MCF 10A (cell line): ENCODE results near the gene RPL38. TPM values are rescaled to one million over a fixed set of nuclear protein-coding genes. Genes with fewer than 3 reads are reported as not detected.

Experiments used
- Bru-seq: library from RNA; stranded (reverse); fragments of 400-500 nt; gene quantifications from one replicate; lab custom pipeline; 2021; lab: Mats Ljungman, UMichigan
- BruChase-seq, 2 experiments: library from RNA; stranded (reverse); fragments of 400-500 nt; gene quantifications; one replicate each; lab custom pipeline; 2021; lab: Mats Ljungman, UMichigan
- BruUV-seq: library from RNA; stranded (reverse); fragments of 400-500 nt; replicated peaks from 2 replicates; lab custom pipeline; 2021; lab: Mats Ljungman, UMichigan
- CTCF ChIA-PET: fragments of 300-600 bp; sonication (Branson Sonifier 250); formaldehyde crosslinking; extraction: SDS; loops from one replicate; lab custom pipeline; 2021; ENCODE audit warnings: antibody characterized with exemption, inconsistent platforms; lab: Yijun Ruan, JAX
- POLR2A ChIA-PET: fragments of 300-600, 350-650 bp; sonication (Branson Sonifier 250); formaldehyde crosslinking; extraction: SDS; loops from one replicate; lab custom pipeline; 2020; ENCODE audit warnings: antibody characterized with exemption, inconsistent platforms; lab: Yijun Ruan, JAX
- DNase-seq: peaks from one replicate; pipeline ENCODE4 v3.0.0-alpha.2; 2018; ENCODE audit not compliant: unreplicated experiment
- H3K27ac Mint-ChIP-seq: one replicate; pipeline ENCODE4 v1.8.0; 2022; ENCODE audit warnings: mild to moderate bottlenecking, low read depth, mixed read lengths; ENCODE audit not compliant: unreplicated experiment
- H3K27me3 Mint-ChIP-seq: one replicate; pipeline ENCODE4 v1.8.0; 2022; ENCODE audit warnings: mixed read lengths; ENCODE audit not compliant: insufficient read depth, unreplicated experiment
- H3K36me3 Mint-ChIP-seq: one replicate; pipeline ENCODE4 v1.8.0; 2022; ENCODE audit warnings: mild to moderate bottlenecking, moderate library complexity, mixed read lengths; ENCODE audit not compliant: insufficient read depth, unreplicated experiment
- H3K4me1 Mint-ChIP-seq: one replicate; pipeline ENCODE4 v1.8.0; 2022; ENCODE audit warnings: mixed read lengths; ENCODE audit not compliant: insufficient read depth, unreplicated experiment
- H3K4me3 Mint-ChIP-seq: one replicate; pipeline ENCODE4 v1.8.0; 2022; ENCODE audit warnings: mild to moderate bottlenecking, moderate library complexity, mixed read lengths; ENCODE audit not compliant: unreplicated experiment
- H3K9me3 Mint-ChIP-seq: one replicate; pipeline ENCODE4 v1.8.0; 2022; ENCODE audit warnings: mixed read lengths; ENCODE audit not compliant: unreplicated experiment
- CTCF ChIP-seq: fragments of 200-600 bp; IDR thresholded peaks from one replicate; pipeline ENCODE4 v1.8.0; 2022; ENCODE audit warnings: antibody characterized with exemption, mild to moderate bottlenecking; ENCODE audit not compliant: unreplicated experiment
- intact Hi-C: fragments of 100-400 bp; cut with micrococcal nuclease; formaldehyde crosslinking; loops from 2 replicates; pipeline ENCODE4 v1.14.1; 2022
- long read RNA-seq: library from polyadenylated mRNA; stranded (forward); transcript quantifications from one replicate; pipeline ENCODE4 v2.0.0, GENCODE V29; 2022
- total RNA-seq: library from RNA; stranded (reverse); gene quantifications from 2 replicates; pipeline ENCODE4 v1.2.3, GENCODE V29; 2022

Gene RPL38
- total RNA-seq (1,197 and 1,378 TPM in 2 replicates), Bru-seq, nascent RNA (percentile 98 among the genes with signal in this experiment), BruChase-seq, experiment 1, labeled RNA remaining after a 6-hour chase (percentile 91 among the genes with signal in this experiment), BruChase-seq, experiment 2, labeled RNA remaining after a 2-hour chase (percentile 90 among the genes with signal in this experiment)
- long read RNA-seq, transcript RPL38-202 (5 exons, 431 nt): minor isoform, 101 of 801 reads
- long read RNA-seq, transcript RPL38-206 (4 exons, 532 nt): minor isoform, 29 of 801 reads
- long read RNA-seq, transcript RPL38-201 (5 exons, 1,170 nt): major isoform, 656 of 801 reads
- long read RNA-seq, partial matches to known transcripts: 4 of 801 reads
- long read RNA-seq, other reads (novel, unspliced or antisense): 11 of 801 reads

- Mint-ChIP-seq H3K9me3 (no peaks in the 10 kb centered on the region), H3K27me3 (peaks cover 22% of the 10 kb centered on the region), H3K4me1 (peaks cover 20% of the 10 kb centered on the region), H3K36me3 (peaks cover 62% of the 10 kb centered on the region), H3K4me3 (peak within 1 kb of the TSS; percentile 90), H3K27ac (peak within 1 kb of the TSS; percentile 99)
- POLR2A ChIA-PET: interaction anchor here (0.6 to 4.7 kb wide), 10 partner anchors 8 to 970 kb away, joined by 3 to 32 read pairs (median 3); partner anchors contain the start of genes BTBD17 and TTYH2
- intact Hi-C loops: loop anchor here (2.0 kb wide), 1 partner anchor 157 kb away; the partner anchor contains the start of gene BTBD17
- CTCF ChIA-PET: interaction anchor here (0.6 to 1.7 kb wide), 15 partner anchors 9 to 773 kb away, joined by 3 to 9 read pairs (median 3); partner anchors contain the start of genes BTBD17 and TTYH2
- peak; percentile 97 for DNase-seq
- TSS peak; percentile 69 for BruUV-seq
- peak; percentile 93 for TF ChIP-seq CTCF
These were observed at the start of gene RPL38 for GRCh38 chr17:74203439-74204240. Gene RPL38, plus strand, starts transcription at chr17:74203678. Its CDS starts 278 bp downstream, at chr17:74203956.

- TF ChIP-seq CTCF: no peak
- Mint-ChIP-seq H3K27me3 (peaks cover 79% of the 10 kb centered on the region), H3K27ac (no peak overlapping the region), H3K9me3 (peaks cover under 1% of the 10 kb centered on the region), H3K4me1 (no peaks in the 10 kb centered on the region), H3K4me3 (no peak overlapping the region), H3K36me3 (no peaks in the 10 kb centered on the region)
- ChIA-PET CTCF (interaction anchor here (0.6 to 1.2 kb wide), 4 partner anchors 22 to 724 kb away, joined by 3 to 4 read pairs (median 3); no protein-coding TSS in a partner anchor), POLR2A (no interaction called here)
- BruUV-seq: no TSS peak
- no peak for DNase-seq
- intact Hi-C loops: no loop called here
These were observed 49.6 kb upstream of the RPL38 start for GRCh38 chr17:74153821-74154430.

- H3K27me3 Mint-ChIP-seq: peaks cover 70% of the 10 kb centered on the region
- DNase-seq: no peak
- no peak overlapping the region for H3K4me3 Mint-ChIP-seq
- no peaks in the 10 kb centered on the region for H3K4me1 Mint-ChIP-seq
- no peaks in the 10 kb centered on the region for H3K36me3 Mint-ChIP-seq
- ChIA-PET CTCF (interaction anchor here (0.6 to 1.3 kb wide), 2 partner anchors 56 to 728 kb away, joined by 3 to 4 read pairs; no protein-coding TSS in a partner anchor), POLR2A (interaction anchor here (0.7 kb wide), 1 partner anchor 412 kb away, joined by 3 read pairs; no protein-coding TSS in a partner anchor)
- H3K9me3 Mint-ChIP-seq: no peaks in the 10 kb centered on the region
- intact Hi-C loops: no loop called here
- BruUV-seq: no TSS peak
- H3K27ac Mint-ChIP-seq: no peak overlapping the region
- TF ChIP-seq CTCF: no peak
These were observed 46.6 kb upstream of the RPL38 start for GRCh38 chr17:74156878-74157277.
